IMR-90 (cell line): ENCODE measurements around the gene FTHL17. TPM values are rescaled to one million over a fixed set of nuclear protein-coding genes. Genes with fewer than 3 reads are reported as not detected.

Experiments used
- ATAC-seq: fragments of 200-7000 bp; cut with Tn5 transposase; 2 replicates; pipeline ENCODE4 v1.9.1; 2020; ENCODE audit warnings: low read depth, mild to moderate bottlenecking, moderate library complexity
- BruUV-seq: library from RNA; stranded (reverse); fragments of 400-500 nt; replicated peaks from 2 replicates; lab custom pipeline; 2021; lab: Mats Ljungman, UMichigan
- CTCF ChIA-PET: fragments of 300-600 bp; formaldehyde crosslinking; extraction: SDS; loops from one replicate; lab custom pipeline; 2021; ENCODE audit warnings: antibody characterized with exemption; lab: Yijun Ruan, JAX
- POLR2A ChIA-PET: fragments of 300-600 bp; sonication (Branson Sonifier 250); formaldehyde crosslinking; loops from one replicate; lab custom pipeline; 2022; ENCODE audit warnings: antibody characterized with exemption; ENCODE audit not compliant: unreplicated experiment; lab: Charles Lee
- DNase-seq: peaks from one replicate; pipeline ENCODE4 v3.0.0; 2013
- H2AFZ ChIP-seq: replicated peaks from 2 replicates; pipeline ENCODE3; 2013; ENCODE audit warnings: low read length, mild to moderate bottlenecking; ENCODE audit not compliant: poor library complexity
- H2AK5ac ChIP-seq: 2 replicates; pipeline ENCODE4 v1.6.1; 2013; ENCODE audit warnings: low read depth, low read length, inconsistent platforms
- H2AK9ac ChIP-seq: replicated peaks from 2 replicates; pipeline ENCODE3; 2013; ENCODE audit warnings: mild to moderate bottlenecking, low read depth, low read length, moderate library complexity; ENCODE audit not compliant: poor library complexity
- H2BK120ac ChIP-seq: 2 replicates; pipeline ENCODE4 v1.6.1; 2013; ENCODE audit warnings: low read depth, low read length, inconsistent platforms
- H2BK15ac ChIP-seq: 3 replicates; pipeline ENCODE4 v1.6.1; 2013; ENCODE audit warnings: low read depth, low read length, inconsistent platforms
- H2BK20ac ChIP-seq: 2 replicates; pipeline ENCODE4 v1.6.1; 2013; ENCODE audit warnings: low read depth, mild to moderate bottlenecking, inconsistent platforms, low read length, moderate library complexity
- H2BK5ac ChIP-seq: 2 replicates; pipeline ENCODE4 v1.6.1; 2013; ENCODE audit warnings: mild to moderate bottlenecking, low read depth, low read length, inconsistent platforms; ENCODE audit not compliant: poor library complexity, severe bottlenecking
- H3K14ac ChIP-seq: replicated peaks from 2 replicates; pipeline ENCODE4 v1.6.1; 2013; ENCODE audit warnings: low read depth, low read length, inconsistent platforms
- H3K18ac ChIP-seq: 2 replicates; pipeline ENCODE4 v1.6.1; 2013; ENCODE audit warnings: low read depth, low read length, control low read depth
- H3K23ac ChIP-seq: 2 replicates; pipeline ENCODE4 v1.6.1; 2013; ENCODE audit warnings: low read depth, low read length, inconsistent platforms
- H3K27ac ChIP-seq: 2 replicates; pipeline ENCODE4 v1.5.1; 2013; ENCODE audit warnings: mild to moderate bottlenecking, control low read depth, low read length; ENCODE audit not compliant: insufficient read depth
- H3K27me3 ChIP-seq: 2 replicates; pipeline ENCODE4 v1.6.1; 2013; ENCODE audit warnings: low read length; ENCODE audit not compliant: control insufficient read depth, insufficient read depth
- H3K36me3 ChIP-seq: 2 replicates; pipeline ENCODE4 v1.6.1; 2013; ENCODE audit warnings: low read length, mixed read lengths; ENCODE audit not compliant: control insufficient read depth, insufficient read depth
- H3K4ac ChIP-seq: 2 replicates; pipeline ENCODE4 v1.6.1; 2013; ENCODE audit warnings: low read depth, low read length, inconsistent platforms
- H3K4me1 ChIP-seq: 2 replicates; pipeline ENCODE4 v1.6.1; 2013; ENCODE audit warnings: low read length, mixed read lengths; ENCODE audit not compliant: control insufficient read depth, insufficient read depth
- H3K4me2 ChIP-seq: 2 replicates; pipeline ENCODE4 v1.6.1; 2013; ENCODE audit warnings: low read depth, mild to moderate bottlenecking, control low read depth, low read length, moderate library complexity
- H3K4me3 ChIP-seq: 2 replicates; pipeline ENCODE4 v1.5.1; 2013; ENCODE audit warnings: low read depth, mild to moderate bottlenecking, control low read depth, low read length, moderate library complexity; ENCODE audit not compliant: insufficient read depth
- H3K56ac ChIP-seq: 2 replicates; pipeline ENCODE4 v1.6.1; 2013; ENCODE audit warnings: low read length, inconsistent platforms; ENCODE audit not compliant: insufficient read depth; ENCODE audit errors: extremely low read depth
- H3K79me1 ChIP-seq, 2 experiments: 2 replicates each; pipeline ENCODE4 v1.6.1; 2013; ENCODE audit warnings: low read length in 2 of 2, inconsistent platforms in 1 of 2, low read depth in 1 of 2
- H3K9ac ChIP-seq: 2 replicates; pipeline ENCODE4 v1.6.1; 2013; ENCODE audit warnings: low read depth, low read length, control low read depth
- H3K9me1 ChIP-seq: 2 replicates; pipeline ENCODE4 v1.6.1; 2013; ENCODE audit warnings: low read length, inconsistent platforms; ENCODE audit not compliant: insufficient read depth
- H3K9me3 ChIP-seq: 2 replicates; pipeline ENCODE4 v1.6.1; 2013; ENCODE audit warnings: low read length; ENCODE audit not compliant: control insufficient read depth, insufficient read depth
- H4K20me1 ChIP-seq: 2 replicates; pipeline ENCODE4 v1.6.1; 2013; ENCODE audit warnings: low read length, inconsistent platforms; ENCODE audit not compliant: insufficient read depth
- H4K5ac ChIP-seq: 2 replicates; pipeline ENCODE4 v1.6.1; 2013; ENCODE audit warnings: mild to moderate bottlenecking, low read depth, low read length, control low read depth
- H4K8ac ChIP-seq, 2 experiments: 2 replicates each; pipeline ENCODE4 v1.6.1; 2013; ENCODE audit warnings: low read depth in 2 of 2, low read length in 2 of 2, control low read depth in 1 of 2, inconsistent platforms in 1 of 2
- H4K91ac ChIP-seq: 2 replicates; pipeline ENCODE4 v1.6.1; 2013; ENCODE audit warnings: low read depth, low read length, inconsistent platforms; ENCODE audit not compliant: insufficient read depth
- BHLHE40 ChIP-seq: fragments of 150-350 bp; IDR thresholded peaks from 2 replicates; pipeline ENCODE4 v1.6.1; 2016; ENCODE audit warnings: mild to moderate bottlenecking, low read depth, low read length
- CEBPB ChIP-seq: IDR thresholded peaks from 2 replicates; pipeline ENCODE4 v1.6.1; 2012; ENCODE audit warnings: low read depth, low read length, improper control_type of control experiment
- CHD1 ChIP-seq: IDR thresholded peaks from 2 replicates; pipeline ENCODE4 v1.6.1; 2012; ENCODE audit warnings: low read depth, low read length, improper control_type of control experiment
- CTCF ChIP-seq: conservative IDR thresholded peaks from 2 replicates; pipeline ENCODE4 v1.5.1; 2012; ENCODE audit warnings: mild to moderate bottlenecking, low read depth, low read length, improper control_type of control experiment
- ELK1 ChIP-seq: fragments of 150-350 bp; IDR thresholded peaks from 2 replicates; pipeline ENCODE4 v1.6.1; 2016; ENCODE audit warnings: low read depth, mild to moderate bottlenecking, low read length, moderate library complexity, borderline replicate concordance
- FOS ChIP-seq: fragments of 150-350 bp; IDR thresholded peaks from 2 replicates; pipeline ENCODE4 v1.6.1; 2016; ENCODE audit warnings: low read depth, low read length
- MAFK ChIP-seq: IDR thresholded peaks from 2 replicates; pipeline ENCODE4 v1.6.1; 2012; ENCODE audit warnings: low read depth, low read length, improper control_type of control experiment
- MAZ ChIP-seq: IDR thresholded peaks from 2 replicates; pipeline ENCODE4 v1.6.1; 2012; ENCODE audit warnings: low read depth, mild to moderate bottlenecking, low read length, improper control_type of control experiment, moderate library complexity, borderline replicate concordance
- MXI1 ChIP-seq: IDR thresholded peaks from 2 replicates; pipeline ENCODE4 v1.6.1; 2012; ENCODE audit warnings: low read depth, mild to moderate bottlenecking, low read length, moderate library complexity, borderline replicate concordance
- NFE2L2 ChIP-seq: fragments of 150-350 bp; IDR thresholded peaks from 2 replicates; pipeline ENCODE4 v1.6.1; 2016; ENCODE audit warnings: low read depth, mild to moderate bottlenecking, low read length
- POLR2A ChIP-seq: IDR thresholded peaks from 2 replicates; pipeline ENCODE4 v1.6.1; 2012; ENCODE audit warnings: mild to moderate bottlenecking, low read depth, low read length
- RAD21 ChIP-seq: IDR thresholded peaks from 2 replicates; pipeline ENCODE4 v1.6.1; 2012; ENCODE audit warnings: low read length, improper control_type of control experiment
- RCOR1 ChIP-seq: IDR thresholded peaks from 2 replicates; pipeline ENCODE4 v1.6.1; 2012; ENCODE audit warnings: mild to moderate bottlenecking, low read length, improper control_type of control experiment; ENCODE audit not compliant: insufficient replicate concordance
- RFX5 ChIP-seq: IDR thresholded peaks from 2 replicates; pipeline ENCODE4 v1.8.0; 2012; ENCODE audit warnings: low read depth, mild to moderate bottlenecking, low read length, moderate library complexity
- SMC3 ChIP-seq: fragments of 150-350 bp; IDR thresholded peaks from 2 replicates; pipeline ENCODE4 v1.6.1; 2016; ENCODE audit warnings: low read depth, mild to moderate bottlenecking, antibody characterized with exemption, low read length, moderate library complexity
- WGBS, 2 experiments: methylation state at CpG; one replicate each; pipeline versions ENCODE4 v1.1.5 to v1.1.7; 2013; ENCODE audit warnings: missing lambda C conversion rate in 2 of 2; ENCODE audit not compliant: insufficient read length in 1 of 2; ENCODE audit errors: extremely low coverage in 2 of 2; 5-methylcytosine and 5-hydroxymethylcytosine counted together
- dilution Hi-C: fragments of 300-500 bp; cut with HindIII; formaldehyde crosslinking; loops from one replicate; pipeline ENCODE4 v1.14.3; 2018; ENCODE audit warnings: low sequenced_read_pairs; ENCODE audit not compliant: unreplicated experiment
- in situ Hi-C: fragments of 300-500 bp; cut with MboI; formaldehyde crosslinking; loops from 3 replicates; pipeline ENCODE4 v1.14.3; 2019; ENCODE audit warnings: low sequenced_read_pairs, inconsistent platforms, mixed read lengths
- intact Hi-C: fragments of 100-400 bp; cut with micrococcal nuclease; formaldehyde crosslinking; loops from 2 replicates; pipeline ENCODE4 v1.10.0; 2022
- polyA plus RNA-seq, 3 experiments: library from polyadenylated mRNA; depleted of rRNA; stranded (reverse); fragments of >200 nt; gene quantifications; 2 replicates each; pipeline ENCODE4 v1.2.3, GENCODE V29; 2012; ENCODE audit warnings: low replicate concordance in 1 of 3
- total RNA-seq: library from RNA; depleted of rRNA; stranded (reverse); fragments of >200 nt; gene quantifications from 2 replicates; pipeline ENCODE4 v1.2.3, GENCODE V29; 2012
- TF ChIP-seq, protein P1 (sequence below): fragments of 150-350 bp; IDR thresholded peaks from 2 replicates; pipeline ENCODE4 v1.6.1; 2017; ENCODE audit warnings: mild to moderate bottlenecking, antibody characterized with exemption, low read length, low read depth

FTHL17 gene
- total and polyA plus RNA-seq, 2 of the 4 experiments (the other 2 are of a cell fraction): not detected

GRCh38 chrX:31114858-31115257 is 43.0 kb upstream of the FTHL17 start:
- Histone ChIP-seq H4K5ac (no peak overlapping the region), H4K8ac (no peak overlapping the region), H2AFZ (no peak overlapping the region), H3K27ac (no peak overlapping the region), H4K20me1 (no peaks in the 10 kb centered on the region), H2AK5ac (no peak overlapping the region), H3K18ac (no peak overlapping the region), H3K27me3 (peaks cover 2% of the 10 kb centered on the region; the same call in 1 of the 2 replicates), H2AK9ac (no peak overlapping the region), H3K4me2 (no peak overlapping the region), H2BK15ac (no peak overlapping the region), H3K23ac (no peak overlapping the region), H3K9me1 (no peaks in the 10 kb centered on the region), H3K9ac (no peak overlapping the region), H3K9me3 (no peaks in the 10 kb centered on the region), H2BK120ac (no peak overlapping the region), H3K4me1 (no peaks in the 10 kb centered on the region), H3K56ac (no peak overlapping the region), H3K36me3 (no peaks in the 10 kb centered on the region), H2BK20ac (no peak overlapping the region), H4K91ac (no peak overlapping the region), H3K14ac (no peak overlapping the region), H3K4ac (no peak overlapping the region), H3K4me3 (no peak overlapping the region), H2BK5ac (no peak overlapping the region), H3K79me1 (no peaks in the 10 kb centered on the region)
- CTCF ChIA-PET: no interaction called here
- ATAC-seq: no peak
- no CpG with 5 or more reads among the region's 2 CpGs for WGBS, 2 experiments
- dilution Hi-C loops (no loop called here), in situ Hi-C loops (no loop called here), intact Hi-C loops (no loop called here)
- BruUV-seq: no TSS peak
- no peak for DNase-seq
- TF ChIP-seq CTCF: no peak
- no peak for TF ChIP-seq CEBPB
- no peak for TF ChIP-seq FOS
- TF ChIP-seq MXI1: no peak
- TF ChIP-seq MAFK: no peak
- no peak for TF ChIP-seq RFX5
- TF ChIP-seq MAZ: no peak
- no peak for TF ChIP-seq NFE2L2
- TF ChIP-seq ELK1: no peak
- TF ChIP-seq BHLHE40: no peak
- TF ChIP-seq RCOR1: no peak
- no peak for TF ChIP-seq SMC3
- no peak for TF ChIP-seq POLR2A
- TF ChIP-seq CHD1: no peak
- TF ChIP-seq RAD21: no peak
- TF ChIP-seq, protein P1, sequence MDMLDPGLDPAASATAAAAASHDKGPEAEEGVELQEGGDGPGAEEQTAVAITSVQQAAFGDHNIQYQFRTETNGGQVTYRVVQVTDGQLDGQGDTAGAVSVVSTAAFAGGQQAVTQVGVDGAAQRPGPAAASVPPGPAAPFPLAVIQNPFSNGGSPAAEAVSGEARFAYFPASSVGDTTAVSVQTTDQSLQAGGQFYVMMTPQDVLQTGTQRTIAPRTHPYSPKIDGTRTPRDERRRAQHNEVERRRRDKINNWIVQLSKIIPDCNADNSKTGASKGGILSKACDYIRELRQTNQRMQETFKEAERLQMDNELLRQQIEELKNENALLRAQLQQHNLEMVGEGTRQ: no peak
- POLR2A ChIA-PET: interaction anchor here (0.6 kb wide), 1 partner anchor 179 kb away, joined by 3 read pairs; no protein-coding TSS in a partner anchor
